ENCODE data around the gene SUPT6H. TPM values are rescaled to one million over a fixed set of nuclear protein-coding genes. Genes with fewer than 3 reads are reported as not detected.

Gene SUPT6H
- total and polyA plus RNA-seq, 2 of the 4 experiments (the other 2 are of a cell fraction) = 41.4 to 44.8 TPM

DNA sequence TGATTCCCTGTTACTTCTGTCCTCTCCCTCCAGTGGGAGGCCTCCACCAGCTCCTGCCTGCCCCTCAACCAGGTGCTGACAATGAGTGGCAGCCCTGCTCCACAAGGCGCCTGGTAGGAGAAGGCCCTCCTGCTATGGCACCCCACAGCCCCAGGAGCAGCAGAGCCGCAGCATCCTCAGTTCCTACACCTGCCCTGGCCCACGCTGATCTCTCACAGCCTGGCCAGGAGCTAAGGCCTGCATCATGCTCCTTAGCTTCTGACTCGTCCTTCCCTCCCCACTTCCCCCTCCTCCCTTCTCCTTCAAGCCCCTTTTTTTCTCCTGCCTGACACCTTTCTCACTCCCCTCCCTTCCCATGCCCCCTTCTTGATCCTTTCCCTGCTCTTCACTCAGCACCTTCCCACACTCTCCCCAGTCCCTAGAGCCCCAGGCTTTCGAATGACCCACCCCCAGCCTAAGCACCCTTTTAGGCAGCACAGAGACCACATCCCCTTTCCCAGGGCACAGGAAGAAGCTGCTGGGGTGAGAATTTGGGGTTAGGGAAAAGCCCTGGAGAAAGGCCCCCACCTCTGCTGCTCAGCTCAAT, 43.2 kb downstream of the SUPT6H start:
- Histone ChIP-seq H3K27me3 (ENCODE audit: control insufficient read depth, insufficient read depth, low read length) (no peaks in the 10 kb centered on the region), H3K56ac (ENCODE audit: extremely low read depth, insufficient read depth, low read length) (no peak overlapping the region), H3K9ac (ENCODE audit: low read depth, low read length) (no peak overlapping the region), H3K27ac (ENCODE audit: insufficient read depth, low read length) (no peak overlapping the region), H3K18ac (ENCODE audit: low read depth, low read length) (no peak overlapping the region), H3K4ac (ENCODE audit: low read depth, low read length) (no peak overlapping the region), H2BK15ac (ENCODE audit: low read depth, low read length) (no peak overlapping the region), H4K8ac (ENCODE audit: low read depth in 2 of 2, low read length in 2 of 2) (no peak overlapping the region), H3K36me3 (ENCODE audit: control insufficient read depth, insufficient read depth, low read length) (peaks cover 56% of the 10 kb centered on the region), H3K4me3 (ENCODE audit: insufficient read depth, low read depth, low read length) (no peak overlapping the region), H2AK9ac (replicated peaks; ENCODE audit: low read depth, low read length, poor library complexity) (no peak overlapping the region), H3K9me3 (ENCODE audit: control insufficient read depth, insufficient read depth, low read length) (no peaks in the 10 kb centered on the region), H2BK120ac (ENCODE audit: low read depth, low read length) (no peak overlapping the region), H4K20me1 (ENCODE audit: insufficient read depth, low read length) (no peaks in the 10 kb centered on the region; the same call in 1 of the 2 replicates), H4K91ac (ENCODE audit: insufficient read depth, low read depth, low read length) (no peak overlapping the region), H3K79me1 (ENCODE audit: low read depth in 1 of 2, low read length in 2 of 2) (peaks cover 6 to 8% of the 10 kb centered on the region in 2 experiments), H2BK5ac (ENCODE audit: low read depth, low read length, poor library complexity, severe bottlenecking) (no peak overlapping the region), H3K23ac (ENCODE audit: low read depth, low read length) (no peak overlapping the region), H2AK5ac (ENCODE audit: low read depth, low read length) (no peak overlapping the region), H2AFZ (replicated peaks; ENCODE audit: low read length, poor library complexity) (no peak overlapping the region), H3K4me2 (ENCODE audit: low read depth, low read length) (no peak overlapping the region), H4K5ac (ENCODE audit: low read depth, low read length) (no peak overlapping the region), H2BK20ac (ENCODE audit: low read depth, low read length) (no peak overlapping the region), H3K9me1 (ENCODE audit: insufficient read depth, low read length) (peaks cover 8% of the 10 kb centered on the region), H3K4me1 (ENCODE audit: control insufficient read depth, insufficient read depth, low read length) (peaks cover 2% of the 10 kb centered on the region; the same call in 1 of the 2 replicates), H3K14ac (replicated peaks; ENCODE audit: low read depth, low read length) (no peak overlapping the region)
- ATAC-seq (ENCODE audit: low read depth) (no peak), DNase-seq (no peak)
- dilution Hi-C loops (cut with HindIII; ENCODE audit: low sequenced_read_pairs, unreplicated experiment) = no loop called here
- TF ChIP-seq MAZ (IDR thresholded peaks at IDR 0.05; ENCODE audit: borderline replicate concordance, low read depth, low read length) = no peak
- TF ChIP-seq FOS (IDR thresholded peaks at IDR 0.05; ENCODE audit: low read depth, low read length) = no peak
- TF ChIP-seq, protein P1, sequence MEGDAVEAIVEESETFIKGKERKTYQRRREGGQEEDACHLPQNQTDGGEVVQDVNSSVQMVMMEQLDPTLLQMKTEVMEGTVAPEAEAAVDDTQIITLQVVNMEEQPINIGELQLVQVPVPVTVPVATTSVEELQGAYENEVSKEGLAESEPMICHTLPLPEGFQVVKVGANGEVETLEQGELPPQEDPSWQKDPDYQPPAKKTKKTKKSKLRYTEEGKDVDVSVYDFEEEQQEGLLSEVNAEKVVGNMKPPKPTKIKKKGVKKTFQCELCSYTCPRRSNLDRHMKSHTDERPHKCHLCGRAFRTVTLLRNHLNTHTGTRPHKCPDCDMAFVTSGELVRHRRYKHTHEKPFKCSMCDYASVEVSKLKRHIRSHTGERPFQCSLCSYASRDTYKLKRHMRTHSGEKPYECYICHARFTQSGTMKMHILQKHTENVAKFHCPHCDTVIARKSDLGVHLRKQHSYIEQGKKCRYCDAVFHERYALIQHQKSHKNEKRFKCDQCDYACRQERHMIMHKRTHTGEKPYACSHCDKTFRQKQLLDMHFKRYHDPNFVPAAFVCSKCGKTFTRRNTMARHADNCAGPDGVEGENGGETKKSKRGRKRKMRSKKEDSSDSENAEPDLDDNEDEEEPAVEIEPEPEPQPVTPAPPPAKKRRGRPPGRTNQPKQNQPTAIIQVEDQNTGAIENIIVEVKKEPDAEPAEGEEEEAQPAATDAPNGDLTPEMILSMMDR (conservative IDR thresholded peaks at IDR 0.05; ENCODE audit: low read depth, low read length) = no peak
- no peak for TF ChIP-seq MAFK (IDR thresholded peaks at IDR 0.05; ENCODE audit: low read depth, low read length)
- TF ChIP-seq SMC3 (IDR thresholded peaks at IDR 0.05; ENCODE audit: low read depth, low read length) = no peak
- TF ChIP-seq, protein P2, sequence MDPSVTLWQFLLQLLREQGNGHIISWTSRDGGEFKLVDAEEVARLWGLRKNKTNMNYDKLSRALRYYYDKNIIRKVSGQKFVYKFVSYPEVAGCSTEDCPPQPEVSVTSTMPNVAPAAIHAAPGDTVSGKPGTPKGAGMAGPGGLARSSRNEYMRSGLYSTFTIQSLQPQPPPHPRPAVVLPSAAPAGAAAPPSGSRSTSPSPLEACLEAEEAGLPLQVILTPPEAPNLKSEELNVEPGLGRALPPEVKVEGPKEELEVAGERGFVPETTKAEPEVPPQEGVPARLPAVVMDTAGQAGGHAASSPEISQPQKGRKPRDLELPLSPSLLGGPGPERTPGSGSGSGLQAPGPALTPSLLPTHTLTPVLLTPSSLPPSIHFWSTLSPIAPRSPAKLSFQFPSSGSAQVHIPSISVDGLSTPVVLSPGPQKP (IDR thresholded peaks at IDR 0.05; ENCODE audit: borderline replicate concordance, low read depth, low read length) = no peak
- TF ChIP-seq RCOR1 (IDR thresholded peaks at IDR 0.05; ENCODE audit: insufficient replicate concordance, low read length) = no peak
- TF ChIP-seq NFE2L2 (IDR thresholded peaks at IDR 0.05; ENCODE audit: low read depth, low read length) = no peak
- ChIA-PET CTCF (no interaction called here), POLR2A (ENCODE audit: unreplicated experiment) (no interaction called here)
- 73% methylated on average over 3 of the region's 5 CpGs; no CpG with 5 or more reads in 1 of the 2 experiments for WGBS, 2 experiments (ENCODE audit: extremely low coverage in 2 of 2, insufficient read length in 1 of 2)
- intact Hi-C loops (cut with micrococcal nuclease) = no loop called here
- in situ Hi-C loops (cut with MboI; ENCODE audit: low sequenced_read_pairs) = no loop called here
- no TSS peak for BruUV-seq (replicated peaks)

Measured in IMR-90 (cell line).